ENCODE results near the gene ARID1B.
A peak's percentile ranks its signal among the peaks of the same experiment; 100 is the strongest.

ARID1B gene

GRCh38 chr6:156906451-156906850, 129.3 kb downstream of the ARID1B start:
- TF ChIP-seq CTCF (IDR thresholded peaks at IDR 0.05; ENCODE audit: poor library complexity, severe bottlenecking): no peak
- ATAC-seq (ENCODE audit: low read depth) (no peak), DNase-seq (ENCODE audit: low spot score) (no peak)
- Histone ChIP-seq H3K9me3 (ENCODE audit: severe bottlenecking) (no peaks in the 10 kb centered on the region), H3K27ac (ENCODE audit: poor library complexity, severe bottlenecking) (no peak overlapping the region), H3K4me1 (ENCODE audit: insufficient read depth, poor library complexity, severe bottlenecking) (no peaks in the 10 kb centered on the region), H3K36me3 (ENCODE audit: low read depth) (0 out of 2 replicates have a peak, but pooled peaks cover 8% of the 10 kb centered on the region), H3K4me3 (ENCODE audit: severe bottlenecking) (no peak overlapping the region), H3K27me3 (ENCODE audit: insufficient read depth, poor library complexity, severe bottlenecking) (no peaks in the 10 kb centered on the region)

DNA sequence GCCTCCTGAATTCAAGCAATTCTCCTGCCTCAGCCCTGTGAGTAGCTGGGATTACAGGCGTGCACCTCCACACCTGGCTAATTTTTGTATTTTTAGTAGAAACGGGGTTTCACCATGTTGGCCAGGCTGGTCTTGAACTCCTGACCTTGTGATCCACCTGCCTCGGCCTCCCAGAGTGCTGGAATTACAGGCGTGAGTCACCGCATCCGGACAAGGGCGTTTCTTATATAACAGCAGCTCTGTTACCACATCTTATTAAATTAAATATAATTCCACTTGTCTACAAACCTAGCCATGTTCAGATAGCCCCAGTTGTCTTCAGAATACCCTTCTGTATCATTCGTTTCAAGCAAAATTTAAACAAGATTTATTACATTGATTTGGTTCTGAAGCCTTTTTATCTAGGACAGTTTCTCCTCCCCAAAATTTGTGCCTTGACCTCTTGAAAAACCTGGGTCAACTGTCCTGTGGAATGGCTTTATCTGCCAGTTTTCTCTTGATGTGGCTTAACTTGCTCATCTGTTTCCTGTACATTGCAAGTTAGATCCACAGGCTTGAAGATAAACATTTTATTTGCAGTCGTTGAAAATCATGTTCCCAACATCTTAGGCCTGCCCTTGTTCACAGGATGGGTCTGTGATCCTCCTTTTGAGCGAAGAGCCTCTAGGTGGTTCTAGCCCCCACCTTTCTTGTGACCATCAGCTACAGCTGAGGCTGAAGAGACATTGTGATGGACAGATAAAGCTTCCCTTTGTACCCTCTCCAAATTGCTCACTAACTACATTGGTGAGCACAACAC, 132.2 kb downstream of the ARID1B start:
- H3K36me3 ChIP-seq (ENCODE audit: low read depth): no peaks in the 10 kb centered on the region
- no peak overlapping the region for H3K27ac ChIP-seq (ENCODE audit: poor library complexity, severe bottlenecking)
- no peak for ATAC-seq (ENCODE audit: low read depth)

GRCh38 chr6:156910011-156910334, 132.8 kb downstream of the ARID1B start:
- H3K27ac ChIP-seq (ENCODE audit: poor library complexity, severe bottlenecking): no peak overlapping the region
- H3K36me3 ChIP-seq (ENCODE audit: low read depth): no peaks in the 10 kb centered on the region
- no peaks in the 10 kb centered on the region for H3K27me3 ChIP-seq (ENCODE audit: insufficient read depth, poor library complexity, severe bottlenecking)
- DNase-seq (ENCODE audit: low spot score) (no peak), ATAC-seq (ENCODE audit: low read depth) (no peak)
- no peaks in the 10 kb centered on the region for H3K4me1 ChIP-seq (ENCODE audit: insufficient read depth, poor library complexity, severe bottlenecking)
- H3K4me3 ChIP-seq (ENCODE audit: severe bottlenecking): no peak overlapping the region
- no peak for TF ChIP-seq CTCF (IDR thresholded peaks at IDR 0.05; ENCODE audit: poor library complexity, severe bottlenecking)
- no peaks in the 10 kb centered on the region for H3K9me3 ChIP-seq (ENCODE audit: severe bottlenecking)

More for the DNA sequence above, 132.2 kb downstream of the ARID1B start:
- H3K9me3 ChIP-seq (ENCODE audit: severe bottlenecking): no peaks in the 10 kb centered on the region
- no peaks in the 10 kb centered on the region for H3K27me3 ChIP-seq (ENCODE audit: insufficient read depth, poor library complexity, severe bottlenecking)
- no peak for TF ChIP-seq CTCF (IDR thresholded peaks at IDR 0.05; ENCODE audit: poor library complexity, severe bottlenecking)
- DNase-seq (ENCODE audit: low spot score): no peak
- no peak overlapping the region for H3K4me3 ChIP-seq (ENCODE audit: severe bottlenecking)
- no peaks in the 10 kb centered on the region for H3K4me1 ChIP-seq (ENCODE audit: insufficient read depth, poor library complexity, severe bottlenecking)

DNA sequence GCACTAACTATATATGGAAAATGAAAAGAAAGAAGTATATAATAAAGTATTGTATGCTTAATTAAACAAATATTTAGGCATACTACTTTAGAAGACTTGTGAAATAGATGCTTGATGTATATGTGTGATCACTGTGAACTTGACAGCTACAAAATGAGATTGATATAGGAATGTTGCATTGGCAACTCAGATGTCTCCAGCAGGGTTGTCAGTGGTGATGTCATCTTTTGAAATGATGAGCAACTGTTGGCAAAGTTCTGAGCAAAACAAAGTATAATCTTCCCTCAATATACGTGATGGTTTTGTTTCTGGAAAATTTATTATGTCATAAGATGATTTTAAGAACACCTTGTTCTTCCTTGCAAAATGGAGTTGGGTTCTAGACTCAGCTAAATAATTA, 133.8 kb downstream of the ARID1B start:
- peak; percentile 55; the same call in 1 of the 3 replicates for ATAC-seq (ENCODE audit: low read depth)
- Histone ChIP-seq H3K27ac (ENCODE audit: poor library complexity, severe bottlenecking) (no peak overlapping the region), H3K4me3 (ENCODE audit: severe bottlenecking) (no peak overlapping the region), H3K9me3 (ENCODE audit: severe bottlenecking) (no peaks in the 10 kb centered on the region), H3K36me3 (ENCODE audit: low read depth) (no peaks in the 10 kb centered on the region), H3K4me1 (ENCODE audit: insufficient read depth, poor library complexity, severe bottlenecking) (no peaks in the 10 kb centered on the region), H3K27me3 (ENCODE audit: insufficient read depth, poor library complexity, severe bottlenecking) (no peaks in the 10 kb centered on the region)
- no peak for DNase-seq (ENCODE audit: low spot score)
- no peak for TF ChIP-seq CTCF (IDR thresholded peaks at IDR 0.05; ENCODE audit: poor library complexity, severe bottlenecking)

- no peak overlapping the region for H3K4me3 ChIP-seq (ENCODE audit: severe bottlenecking)
- no peaks in the 10 kb centered on the region for H3K4me1 ChIP-seq (ENCODE audit: insufficient read depth, poor library complexity, severe bottlenecking)
- no peak for ATAC-seq (ENCODE audit: low read depth)
- H3K9me3 ChIP-seq (ENCODE audit: severe bottlenecking): no peaks in the 10 kb centered on the region
- H3K27me3 ChIP-seq (ENCODE audit: insufficient read depth, poor library complexity, severe bottlenecking): no peaks in the 10 kb centered on the region
- no peaks in the 10 kb centered on the region for H3K36me3 ChIP-seq (ENCODE audit: low read depth)
- DNase-seq (ENCODE audit: low spot score): no peak
- TF ChIP-seq CTCF (IDR thresholded peaks at IDR 0.05; ENCODE audit: poor library complexity, severe bottlenecking): no peak
- no peak overlapping the region for H3K27ac ChIP-seq (ENCODE audit: poor library complexity, severe bottlenecking)
Observed at GRCh38 chr6:156911581-156911980, 134.4 kb downstream of the ARID1B start.
